RWPE2 (cell line): ENCODE measurements around the gene MRM2.

Experiments
- ATAC-seq: fragments of 200-7000 bp; cut with Tn5 transposase; 3 replicates; pipeline ENCODE4 v1.9.1; 2021; ENCODE audit warnings: low read depth
- DNase-seq: peaks from one replicate; pipeline ENCODE4 v3.0.0-alpha.2; 2020; ENCODE audit warnings: low spot score
- H3K27ac ChIP-seq: fragments of 450-650 bp; 2 replicates; pipeline ENCODE4 v1.5.1; 2017; ENCODE audit warnings: mild to moderate bottlenecking; ENCODE audit not compliant: poor library complexity, severe bottlenecking
- H3K27me3 ChIP-seq: fragments of 250-450 bp; sonication (Bioruptor Pico); 2 replicates; pipeline ENCODE4 v1.5.1; 2021; ENCODE audit warnings: mild to moderate bottlenecking, moderate library complexity; ENCODE audit not compliant: insufficient read depth, poor library complexity, severe bottlenecking
- H3K36me3 ChIP-seq: fragments of 250-450 bp; sonication (Bioruptor Pico); 2 replicates; pipeline ENCODE4 v1.5.1; 2020; ENCODE audit warnings: low read depth, mild to moderate bottlenecking, moderate library complexity
- H3K4me1 ChIP-seq: fragments of 250-450 bp; sonication (Bioruptor Pico); 2 replicates; pipeline ENCODE4 v1.5.1; 2021; ENCODE audit warnings: mild to moderate bottlenecking, moderate library complexity; ENCODE audit not compliant: insufficient read depth, poor library complexity, severe bottlenecking
- H3K4me3 ChIP-seq: fragments of 250-450 bp; sonication (Bioruptor Pico); 2 replicates; pipeline ENCODE4 v1.5.1; 2021; ENCODE audit warnings: mild to moderate bottlenecking, moderate library complexity; ENCODE audit not compliant: severe bottlenecking
- H3K9me3 ChIP-seq: fragments of 250-450 bp; sonication (Bioruptor Pico); 2 replicates; pipeline ENCODE4 v1.5.1; 2021; ENCODE audit warnings: mild to moderate bottlenecking, moderate library complexity; ENCODE audit not compliant: severe bottlenecking
- CTCF ChIP-seq: fragments of 450-650 bp; IDR thresholded peaks from one replicate; pipeline ENCODE4 v1.5.1; 2017; ENCODE audit warnings: mild to moderate bottlenecking, moderate library complexity; ENCODE audit not compliant: poor library complexity, severe bottlenecking

MRM2 gene

DNA sequence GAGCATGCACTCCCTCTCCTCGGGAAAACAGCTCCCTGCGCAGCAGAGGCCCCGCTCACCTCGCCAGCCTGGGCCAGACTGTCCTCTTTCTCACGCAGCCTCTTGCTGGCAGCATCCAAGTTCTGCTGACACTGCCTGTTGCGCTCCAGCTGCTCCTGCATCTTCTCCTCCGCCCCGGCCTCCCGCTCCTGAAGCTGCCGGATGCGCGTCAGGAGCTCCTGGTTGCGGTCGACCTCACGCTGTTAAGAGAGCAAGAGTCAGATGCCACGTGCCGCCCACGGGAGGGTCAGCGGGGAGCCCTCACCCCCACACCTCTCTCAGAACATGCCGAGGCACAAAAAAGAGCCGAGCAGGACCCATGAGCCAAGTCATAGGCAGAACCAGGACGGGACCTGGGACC lies 19.5 kb downstream of the MRM2 start:
- H3K27ac ChIP-seq = no peak overlapping the region
- DNase-seq = peak; percentile 66
- no peaks in the 10 kb centered on the region for H3K27me3 ChIP-seq
- ATAC-seq = no peak
- peaks cover 14% of the 10 kb centered on the region for H3K4me1 ChIP-seq
- H3K36me3 ChIP-seq = peaks cover 58% of the 10 kb centered on the region
- no peak overlapping the region for H3K4me3 ChIP-seq
- TF ChIP-seq CTCF = no peak
- H3K9me3 ChIP-seq = no peaks in the 10 kb centered on the region

DNA sequence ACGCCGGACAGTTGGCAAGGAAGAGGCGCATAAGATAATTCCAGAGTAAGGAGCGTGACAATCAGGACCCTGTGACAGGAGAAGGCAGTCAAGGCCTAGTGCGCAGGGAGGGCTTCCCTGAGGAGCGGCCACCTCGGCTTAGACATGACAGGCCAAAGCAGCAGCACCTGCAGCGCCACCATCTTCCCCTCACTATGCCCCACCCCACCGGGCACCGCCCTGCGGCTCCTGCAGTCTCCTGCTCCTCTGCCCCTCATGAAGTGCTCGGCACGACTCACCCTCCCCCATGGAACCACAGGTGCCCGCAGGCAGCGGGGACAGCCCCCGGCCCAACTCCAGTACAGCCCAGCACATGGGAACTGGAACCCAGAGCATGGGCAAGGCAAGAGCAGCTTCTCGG lies 21.1 kb downstream of the MRM2 start:
- ATAC-seq = no peak
- peaks cover 58% of the 10 kb centered on the region for H3K36me3 ChIP-seq
- no peaks in the 10 kb centered on the region for H3K27me3 ChIP-seq

GRCh38 chr7:2220506-2220905 lies 21.5 kb downstream of the MRM2 start:
- ATAC-seq (no peak), DNase-seq (no peak)
- H3K27me3 ChIP-seq = no peaks in the 10 kb centered on the region
- peaks cover 56% of the 10 kb centered on the region for H3K36me3 ChIP-seq
- peaks cover 9% of the 10 kb centered on the region for H3K4me1 ChIP-seq
- TF ChIP-seq CTCF = no peak
- H3K9me3 ChIP-seq = no peaks in the 10 kb centered on the region
- H3K27ac ChIP-seq = no peak overlapping the region
- H3K4me3 ChIP-seq = no peak overlapping the region

More for the DNA sequence above, 21.1 kb downstream of the MRM2 start:
- Histone ChIP-seq H3K4me1 (peaks cover 14% of the 10 kb centered on the region), H3K4me3 (no peak overlapping the region), H3K9me3 (no peaks in the 10 kb centered on the region), H3K27ac (no peak overlapping the region)
- DNase-seq = peak; percentile 61
- no peak for TF ChIP-seq CTCF

GRCh38 chr7:2220030-2220429 lies 22.0 kb downstream of the MRM2 start:
- peaks cover 57% of the 10 kb centered on the region for H3K36me3 ChIP-seq
- H3K27me3 ChIP-seq = no peaks in the 10 kb centered on the region
- H3K9me3 ChIP-seq = no peaks in the 10 kb centered on the region
- peaks cover 4% of the 10 kb centered on the region for H3K4me1 ChIP-seq
- H3K27ac ChIP-seq = no peak overlapping the region
- no peak for ATAC-seq
- no peak for TF ChIP-seq CTCF
- DNase-seq = peak; percentile 58
- no peak overlapping the region for H3K4me3 ChIP-seq

DNA sequence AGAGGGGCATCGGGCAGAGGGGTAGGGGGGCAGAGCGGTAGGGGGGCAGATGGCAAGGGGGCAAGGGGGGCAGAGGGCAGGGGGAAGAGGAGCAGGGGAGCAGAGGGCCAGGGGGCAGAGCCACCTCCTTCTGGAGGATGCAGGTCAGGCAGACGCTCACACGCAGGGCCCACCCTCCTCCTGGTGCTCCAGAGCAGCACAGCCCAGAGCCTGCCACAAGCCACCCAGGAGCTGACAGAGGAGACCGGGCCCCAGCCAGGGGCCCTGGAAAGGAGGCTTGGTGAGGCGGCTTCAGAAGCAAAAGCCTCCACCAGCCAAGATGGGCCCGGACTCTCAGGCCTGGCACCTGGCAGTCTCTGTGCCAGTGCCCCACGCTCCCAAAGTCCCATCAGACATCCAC lies 22.4 kb downstream of the MRM2 start:
- no peak overlapping the region for H3K4me3 ChIP-seq
- no peak for TF ChIP-seq CTCF
- H3K9me3 ChIP-seq = no peaks in the 10 kb centered on the region
- H3K36me3 ChIP-seq = peaks cover 59% of the 10 kb centered on the region
- ATAC-seq (no peak), DNase-seq (no peak)
- H3K27ac ChIP-seq = no peak overlapping the region
- no peaks in the 10 kb centered on the region for H3K27me3 ChIP-seq
- H3K4me1 ChIP-seq = peaks cover under 1% of the 10 kb centered on the region
